Measurements from ENCODE around the gene CHURC1. TPM values are rescaled to one million over a fixed set of nuclear protein-coding genes. Genes with fewer than 3 reads are reported as not detected.

The CHURC1 gene
- total and polyA plus RNA-seq, 2 experiments from 2014 or later, result 42.0 to 218 TPM

GRCh38 chr14:64963611-64964010 lies 49.4 kb downstream of the CHURC1 start:
- TF ChIP-seq ZNF462 (CRISPR knock-in tag; IDR thresholded peaks at IDR 0.05) (no peak), CTCF (conservative IDR thresholded peaks at IDR 0.05; ENCODE audit: low read depth in 2 of 2) (peak in 1 of 2 experiments; percentile 46; a peak in 3 of 4 replicates)
- H2AFZ ChIP-seq, result no peak overlapping the region

More at GRCh38 chr14:64963611-64964010, 49.4 kb downstream of the CHURC1 start:
- H3K27ac Mint-ChIP-seq, result 0 out of 2 replicates have a peak overlapping the region, but pooled peaks have one; percentile 48
- no peak overlapping the region; the same call in 2 of the 3 replicates for H3K4me3 Mint-ChIP-seq
- no peak overlapping the region for H3K4me2 ChIP-seq
- H3K4me1 Mint-ChIP-seq, result peaks cover 39% of the 10 kb centered on the region
- peaks cover 3% of the 10 kb centered on the region for H3K27me3 Mint-ChIP-seq (ENCODE audit: insufficient read depth, low read depth, poor library complexity)
- H3K36me3 ChIP-seq (ENCODE audit: insufficient read depth), result peaks cover 3% of the 10 kb centered on the region; the same call in 1 of the 2 replicates
- no peak overlapping the region for H3K27ac ChIP-seq (ENCODE audit: low read depth)
- ATAC-seq (no peak), DNase-seq (ENCODE audit: low spot score) (no peak)
- H3K9me3 Mint-ChIP-seq, result no peaks in the 10 kb centered on the region
- peaks cover 12% of the 10 kb centered on the region for H3K4me1 ChIP-seq (ENCODE audit: insufficient read depth)
- H3K36me3 Mint-ChIP-seq (ENCODE audit: low read depth), result peaks cover 23% of the 10 kb centered on the region
- no peaks in the 10 kb centered on the region; the same call in 1 of the 2 replicates for H4K20me1 ChIP-seq (replicated peaks; ENCODE audit: insufficient read depth)
- H3F3A ChIP-seq (replicated peaks; ENCODE audit: low read depth), result no peaks in the 10 kb centered on the region
- peaks cover 55% of the 10 kb centered on the region for H3K79me2 ChIP-seq (replicated peaks; ENCODE audit: insufficient read depth)
- H3K4me3 ChIP-seq, result no peak overlapping the region
- H3K9me2 ChIP-seq (ENCODE audit: insufficient read depth), result no peaks in the 10 kb centered on the region; the same call in 1 of the 2 replicates
- H3K27me3 ChIP-seq (ENCODE audit: insufficient read depth), result no peaks in the 10 kb centered on the region
